ENCODE data around the gene SAMD4A.
"Not testable (repeated sequence)": the region's sequence is repeated elsewhere in the genome, so short reads cannot be mapped to it uniquely, and the experiment has no call there.

The SAMD4A gene

DNA sequence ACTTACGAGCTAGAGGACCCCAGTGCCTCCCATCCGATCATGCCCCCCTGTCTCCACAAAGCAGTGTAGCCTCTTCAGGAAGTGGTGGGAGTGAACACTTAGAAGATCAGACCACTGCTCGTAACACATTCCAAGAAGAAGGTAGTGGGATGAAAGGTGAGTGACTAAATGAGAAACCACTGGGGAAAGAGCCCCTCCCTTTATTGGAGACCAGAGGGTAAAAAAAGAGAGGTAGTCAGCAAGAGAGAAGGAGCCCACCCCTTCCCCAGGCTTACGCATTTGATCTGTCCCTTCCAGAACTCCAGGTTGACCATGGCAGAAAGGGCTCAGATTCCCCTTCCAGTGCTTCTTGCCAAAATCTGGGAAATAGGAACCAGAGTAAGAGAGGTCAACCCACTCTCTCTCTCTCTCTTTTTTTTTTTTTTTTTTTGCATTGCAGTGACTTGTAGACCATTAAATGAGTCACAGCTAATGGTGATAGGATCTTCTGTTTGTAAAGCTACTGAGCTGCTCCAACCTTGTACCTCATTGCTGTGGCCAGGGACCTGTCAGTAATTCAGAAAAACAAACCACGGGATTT, 170.3 kb downstream of the SAMD4A start:
- DNase-seq: no peak

DNA sequence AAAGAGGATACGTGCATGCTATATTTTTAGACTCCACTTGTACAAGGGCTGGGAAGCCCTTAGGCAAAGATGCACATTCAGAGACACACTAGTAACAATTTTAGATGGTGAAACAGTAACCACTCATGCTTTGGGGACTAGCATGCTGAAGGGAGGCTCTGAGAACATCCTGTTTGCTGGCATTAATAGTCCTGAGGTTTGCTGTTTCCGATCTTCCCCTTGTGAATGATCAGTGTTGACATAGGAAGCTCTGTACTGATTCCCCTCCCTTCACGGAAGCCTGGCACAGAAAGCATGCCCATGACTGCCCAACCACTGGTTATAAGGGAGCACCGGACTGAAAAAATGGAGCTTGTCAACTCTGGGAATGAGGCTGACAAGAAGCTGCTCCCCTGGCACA, 171.1 kb downstream of the SAMD4A start:
- DNase-seq: no peak

DNA sequence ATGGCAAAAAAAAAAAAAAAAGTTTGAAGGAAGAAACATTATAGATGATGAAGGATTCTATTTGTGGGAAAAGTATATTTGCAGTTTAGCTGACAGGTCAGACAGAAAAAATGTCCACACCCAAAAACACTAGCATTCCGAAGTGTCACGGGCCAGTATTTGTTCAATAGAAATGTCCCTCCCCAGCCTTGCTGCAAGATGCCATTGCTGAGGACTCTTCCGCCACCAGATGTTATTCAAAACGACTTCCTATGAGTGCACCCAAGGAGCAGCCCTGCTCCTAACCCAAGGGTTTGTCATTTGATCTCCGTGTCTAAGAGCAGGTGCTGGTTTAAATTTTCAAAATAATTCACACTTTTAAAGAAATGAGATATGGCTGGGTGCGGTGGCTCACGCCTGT, 172.6 kb downstream of the SAMD4A start:
- no peak for DNase-seq

DNA sequence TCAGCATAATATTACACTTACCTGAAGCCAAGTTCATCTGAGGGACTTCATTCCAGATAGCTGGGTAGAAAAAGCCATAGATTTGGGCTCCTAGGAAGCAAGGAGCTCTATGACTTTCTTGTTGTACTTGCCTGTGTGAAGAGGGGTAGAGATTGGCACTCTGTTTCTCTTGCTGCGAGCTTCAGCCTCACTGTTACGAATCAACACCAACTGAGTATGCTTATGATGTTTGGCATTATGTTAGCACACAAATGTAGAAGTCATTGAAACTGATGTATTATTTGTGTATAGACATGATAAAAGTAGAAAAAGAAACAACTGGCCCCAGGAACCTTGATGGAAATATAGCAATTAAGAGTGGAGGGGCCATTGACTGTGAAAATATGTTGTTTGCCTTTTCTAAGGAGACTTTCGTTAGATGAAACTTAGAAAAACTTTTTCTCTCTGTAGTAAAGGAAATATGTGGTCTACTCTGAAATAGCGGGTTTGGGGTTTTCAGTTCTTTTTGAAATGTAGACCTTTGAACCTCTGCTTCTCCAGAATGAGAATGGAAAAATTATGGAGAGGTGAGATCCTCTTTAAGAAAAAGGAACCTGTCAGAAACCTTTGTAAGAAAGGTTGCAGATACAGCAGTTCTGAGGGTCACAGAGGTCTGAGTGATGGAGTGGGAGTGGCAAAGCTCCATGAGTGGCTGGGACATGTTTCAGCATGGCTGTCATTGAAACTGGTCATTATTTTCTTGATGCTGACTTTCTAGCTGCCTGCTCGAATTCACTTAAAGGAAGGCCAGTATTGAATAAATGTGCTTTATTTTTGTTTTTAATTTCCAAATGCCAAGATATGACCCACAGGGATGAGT, 175.8 kb downstream of the SAMD4A start:
- no peak for DNase-seq

DNA sequence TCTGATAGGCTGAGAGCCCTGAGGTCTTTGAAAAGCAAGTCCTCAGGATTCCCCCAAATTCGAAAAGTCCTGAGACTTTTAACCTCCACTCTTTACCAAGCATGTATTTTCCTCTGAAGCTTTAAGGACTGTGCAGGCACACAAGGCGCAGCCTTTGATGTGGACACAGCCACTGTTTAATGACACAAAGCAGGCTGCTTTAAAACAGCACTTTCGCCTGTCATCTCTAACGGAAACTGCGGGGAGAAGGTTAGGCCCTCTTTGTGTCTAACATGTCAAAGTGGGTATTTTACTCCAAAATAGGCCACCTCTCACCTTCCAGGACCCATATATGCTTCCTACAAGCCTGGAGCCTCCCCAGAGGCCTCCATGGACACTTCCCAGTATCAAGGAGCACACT, 176.5 kb downstream of the SAMD4A start:
- DNase-seq: no peak

DNA sequence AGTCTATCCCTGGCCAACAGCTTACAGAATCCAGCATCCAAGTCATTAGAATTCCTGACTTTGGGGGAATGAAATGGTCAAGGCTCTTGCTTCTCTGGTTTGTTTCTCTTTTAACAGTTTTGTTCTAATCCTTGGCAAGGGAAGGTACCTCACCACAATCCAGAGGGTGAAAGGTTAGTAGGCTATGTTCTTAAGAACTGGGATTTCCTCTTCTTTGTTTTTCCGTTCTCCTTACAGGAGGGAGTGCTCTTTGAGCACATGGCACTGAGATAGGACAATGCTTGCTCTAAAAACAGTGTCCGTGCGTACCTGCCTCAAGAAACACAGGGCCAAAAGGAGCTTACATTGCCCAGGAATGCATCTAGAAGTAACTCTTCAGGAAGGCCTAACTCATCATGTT, 179.1 kb downstream of the SAMD4A start:
- DNase-seq: no peak

DNA sequence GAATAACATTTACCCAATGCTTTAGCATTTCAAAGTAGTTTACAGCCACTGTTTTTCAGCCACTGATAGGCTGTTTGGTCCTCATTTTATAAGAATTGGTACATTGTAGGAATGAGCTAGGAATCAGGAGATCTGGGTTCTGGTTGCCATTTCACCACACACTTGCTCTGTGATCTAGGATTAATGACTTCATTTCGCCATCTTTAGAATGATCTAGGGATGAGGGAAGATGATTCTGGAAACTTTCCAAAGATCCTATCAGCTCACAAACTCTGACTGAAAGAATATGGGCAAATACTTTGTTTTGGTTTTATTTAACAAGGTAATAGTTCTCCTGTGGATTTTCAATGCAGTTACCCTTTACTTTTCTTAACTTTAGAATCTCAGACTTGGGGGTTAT, 180.7 kb downstream of the SAMD4A start:
- no peak for DNase-seq

DNA sequence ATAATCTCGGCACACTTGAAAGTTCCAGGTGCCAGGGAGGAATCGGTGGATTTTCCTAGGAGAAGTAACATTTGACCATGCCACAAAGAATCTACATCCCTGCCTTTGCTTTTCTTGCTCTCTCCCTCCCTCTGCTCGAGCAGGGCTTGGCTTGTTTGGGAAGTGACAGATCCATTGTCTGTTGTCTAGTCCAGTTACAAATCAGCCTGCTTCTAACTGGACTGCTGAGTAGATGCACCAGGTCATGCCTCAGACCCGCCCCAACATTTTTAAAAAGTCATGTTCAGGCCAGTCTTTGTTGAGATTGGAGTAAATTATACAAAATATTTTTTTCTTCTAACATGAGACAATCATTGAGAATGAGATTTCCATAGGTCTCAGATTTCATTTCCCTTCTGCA, 182.3 kb downstream of the SAMD4A start:
- no peak for DNase-seq

DNA sequence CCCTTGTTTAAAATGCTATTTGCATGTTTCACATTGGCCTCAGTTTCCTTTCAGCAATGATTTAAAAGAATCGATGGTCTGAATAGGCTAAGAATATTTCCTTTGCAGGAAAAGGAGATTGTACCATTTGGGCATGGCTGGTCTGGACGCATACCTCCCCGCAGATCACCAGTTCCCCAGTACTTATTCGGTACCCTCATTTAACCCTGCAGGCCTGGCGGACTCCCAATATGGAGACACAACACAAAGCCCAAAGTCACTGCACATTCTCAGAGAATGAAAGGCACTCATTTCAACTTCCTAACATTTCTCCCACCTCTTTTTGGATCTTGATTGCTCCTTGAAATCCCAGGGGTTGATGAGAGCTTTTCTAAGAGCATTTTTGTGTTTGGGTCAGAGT, 182.8 kb downstream of the SAMD4A start:
- no peak for DNase-seq

DNA sequence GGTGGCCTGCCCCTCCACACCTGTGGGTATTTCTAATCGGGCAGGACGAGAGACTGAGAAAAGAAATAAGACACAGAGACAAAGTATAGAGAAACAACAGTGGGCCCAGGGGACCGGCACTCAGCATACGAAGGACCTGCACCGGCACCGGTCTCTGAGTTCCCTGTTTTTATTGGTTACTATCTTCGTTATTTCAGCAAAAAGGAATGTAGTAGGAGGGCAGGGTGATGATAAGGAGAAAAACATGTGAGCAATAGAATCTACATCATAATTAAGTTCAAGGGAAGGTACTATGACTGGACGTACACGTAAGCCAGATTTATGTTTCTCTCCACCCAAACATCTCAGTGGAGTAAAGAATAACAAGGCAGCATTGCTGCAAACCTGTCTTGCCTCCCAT, 185.7 kb downstream of the SAMD4A start:
- not testable (repeated sequence) for DNase-seq

DNA sequence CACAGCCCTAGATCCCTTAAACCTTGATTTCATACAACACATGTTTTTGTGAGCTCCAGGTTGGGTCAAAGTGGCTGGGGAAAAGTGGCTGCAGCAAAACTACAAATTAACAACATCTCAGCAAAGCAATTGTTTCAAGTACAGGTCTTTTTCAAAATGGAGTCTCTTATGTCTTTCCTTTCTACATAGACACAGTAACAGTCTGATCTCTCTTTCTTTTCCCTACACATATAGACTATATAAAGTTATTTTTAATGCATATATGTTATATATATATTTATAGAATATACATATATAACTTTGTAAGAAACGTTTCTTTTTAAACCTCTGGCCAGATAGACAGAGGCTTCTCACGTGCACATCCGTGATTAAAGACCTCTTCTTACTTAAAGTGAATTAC, 186.5 kb downstream of the SAMD4A start:
- not testable (repeated sequence) for DNase-seq

DNA sequence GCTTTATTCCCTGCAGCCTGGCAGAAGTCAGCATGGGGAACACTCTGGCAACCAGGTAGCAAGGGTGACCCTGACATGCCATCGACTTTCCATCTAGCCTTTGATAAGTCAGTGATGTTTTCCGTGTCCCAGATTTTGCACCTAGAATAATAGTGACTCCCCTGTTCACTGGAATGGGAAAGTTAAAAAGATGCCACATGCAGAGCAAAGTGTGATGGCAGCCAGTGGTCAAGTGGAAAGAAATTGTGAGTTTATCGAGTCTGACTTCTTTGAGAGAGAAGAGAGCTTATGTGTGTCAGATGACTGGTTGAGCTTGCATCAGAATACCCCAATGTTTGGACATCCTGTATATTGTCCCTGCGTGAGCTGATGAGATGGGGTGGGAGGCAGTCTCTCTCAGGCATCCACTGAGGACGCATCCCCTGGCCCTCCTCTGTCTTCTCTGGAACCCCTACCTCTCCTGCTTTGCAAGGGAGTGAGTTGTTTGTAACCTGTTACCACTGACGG, 187.2 kb downstream of the SAMD4A start:
- DNase-seq: no peak

DNA sequence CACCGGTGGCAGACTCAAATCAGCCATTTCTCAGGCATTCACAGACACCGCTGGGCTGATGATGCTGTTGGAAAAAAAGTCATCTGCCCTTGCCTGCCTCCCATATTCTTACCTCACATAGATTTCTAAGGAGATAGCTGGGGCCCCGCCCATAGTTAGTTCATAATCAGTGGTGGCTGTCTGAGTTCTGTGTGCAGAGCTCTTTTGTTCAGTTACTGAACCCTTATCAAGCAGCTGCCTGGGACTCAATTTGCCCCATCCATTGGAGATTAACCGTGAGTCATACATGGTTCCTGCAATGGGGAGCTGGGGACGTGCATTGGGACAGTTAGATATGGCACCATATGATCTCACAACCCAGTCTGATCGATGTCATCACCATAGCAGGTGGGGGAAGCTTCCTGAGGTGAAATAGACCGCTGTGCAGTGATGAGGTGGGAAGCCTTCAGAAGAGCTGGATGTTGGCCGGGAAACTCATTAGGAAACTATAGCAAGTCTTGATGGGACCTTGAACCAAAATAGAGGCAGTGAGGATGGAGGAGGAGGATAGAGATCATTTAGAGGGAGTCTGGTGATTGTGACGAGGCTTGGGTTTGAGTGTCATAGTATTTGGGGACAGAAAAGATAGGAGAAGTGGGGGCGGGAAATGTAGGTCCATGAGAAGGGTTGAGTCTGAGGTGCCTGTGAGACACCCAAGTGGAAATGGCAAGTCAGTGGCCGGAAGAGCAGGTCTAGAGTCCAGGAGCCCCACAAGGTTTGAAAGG, 187.9 kb downstream of the SAMD4A start:
- no peak for DNase-seq

DNA sequence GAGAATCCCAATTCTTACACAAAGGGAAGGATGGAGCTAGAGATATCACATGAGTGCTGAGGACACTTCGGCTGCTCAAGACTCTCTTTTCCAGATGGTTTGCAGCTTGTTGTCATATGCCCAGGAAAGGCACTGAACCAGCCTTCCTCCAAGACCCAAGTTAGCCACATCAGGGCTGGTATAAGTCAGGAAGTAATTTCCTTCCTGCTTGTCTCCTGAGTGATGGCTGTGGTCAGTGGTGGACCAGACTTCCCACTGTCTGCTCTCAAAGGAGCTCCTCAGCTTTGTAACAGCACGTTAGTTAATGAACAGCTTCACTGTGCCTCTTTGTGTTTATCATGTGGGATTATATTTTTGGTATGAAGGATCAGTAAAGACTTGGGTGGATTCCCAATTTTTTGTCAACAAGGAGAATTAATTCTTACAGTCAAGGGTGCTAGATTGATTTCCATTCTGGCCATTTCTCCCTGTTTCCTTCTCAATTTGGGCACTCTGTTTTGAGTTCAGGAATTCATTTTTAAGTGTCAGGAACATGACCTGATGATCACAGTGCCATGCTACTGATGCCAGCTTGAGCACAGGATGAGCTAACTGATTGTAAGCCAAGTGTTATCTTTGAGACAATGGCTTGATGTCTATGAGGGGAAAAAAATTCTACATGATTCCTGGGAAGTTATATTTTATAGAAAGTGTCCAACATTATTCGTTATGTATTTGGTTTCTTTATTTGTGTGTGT, 189.9 kb downstream of the SAMD4A start:
- DNase-seq: no peak

DNA sequence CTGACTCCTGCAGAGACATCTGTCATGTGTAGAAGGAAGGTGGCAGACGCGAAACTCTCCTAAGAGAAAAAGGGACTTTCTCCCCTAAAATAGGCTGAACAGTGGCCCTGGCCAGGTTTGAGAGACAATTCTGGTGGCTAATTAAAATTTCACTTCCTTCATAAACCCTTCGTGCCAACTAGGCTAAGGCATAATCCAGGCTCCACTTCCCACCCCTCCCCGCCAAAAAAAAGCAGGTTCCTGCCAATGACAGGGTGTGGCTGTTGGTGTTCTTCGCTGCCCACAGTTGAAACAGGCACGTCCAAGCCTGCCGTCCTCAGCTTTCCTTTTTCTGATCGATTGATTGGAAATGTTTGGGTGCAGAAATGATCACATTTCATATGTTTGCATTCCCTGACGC, 191.1 kb downstream of the SAMD4A start:
- DNase-seq: no peak

DNA sequence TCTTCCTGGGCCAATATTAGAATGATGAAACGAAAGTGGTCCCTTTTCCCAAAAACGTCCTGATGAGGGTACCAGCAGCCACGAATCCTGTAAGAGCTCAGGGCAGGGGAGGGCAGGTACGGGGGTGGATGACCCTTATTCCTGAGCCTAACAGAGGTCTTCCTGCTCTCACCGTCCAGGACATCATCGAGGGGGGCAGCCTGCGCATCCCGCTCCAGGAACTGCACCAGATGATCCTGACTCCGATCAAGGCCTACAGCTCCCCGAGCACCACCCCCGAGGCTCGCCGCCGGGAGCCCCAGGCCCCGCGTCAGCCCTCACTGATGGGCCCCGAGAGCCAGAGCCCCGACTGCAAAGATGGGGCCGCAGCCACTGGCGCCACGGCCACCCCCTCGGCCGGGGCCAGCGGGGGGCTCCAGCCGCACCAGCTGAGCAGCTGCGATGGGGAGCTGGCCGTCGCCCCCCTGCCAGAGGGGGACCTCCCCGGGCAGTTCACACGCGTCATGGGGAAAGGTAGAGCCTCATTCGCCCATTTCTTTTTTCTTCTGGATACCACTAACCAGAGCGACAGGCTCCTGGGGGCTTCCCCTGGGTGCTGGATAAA, 193.2 kb downstream of the SAMD4A start:
- no peak for DNase-seq

DNA sequence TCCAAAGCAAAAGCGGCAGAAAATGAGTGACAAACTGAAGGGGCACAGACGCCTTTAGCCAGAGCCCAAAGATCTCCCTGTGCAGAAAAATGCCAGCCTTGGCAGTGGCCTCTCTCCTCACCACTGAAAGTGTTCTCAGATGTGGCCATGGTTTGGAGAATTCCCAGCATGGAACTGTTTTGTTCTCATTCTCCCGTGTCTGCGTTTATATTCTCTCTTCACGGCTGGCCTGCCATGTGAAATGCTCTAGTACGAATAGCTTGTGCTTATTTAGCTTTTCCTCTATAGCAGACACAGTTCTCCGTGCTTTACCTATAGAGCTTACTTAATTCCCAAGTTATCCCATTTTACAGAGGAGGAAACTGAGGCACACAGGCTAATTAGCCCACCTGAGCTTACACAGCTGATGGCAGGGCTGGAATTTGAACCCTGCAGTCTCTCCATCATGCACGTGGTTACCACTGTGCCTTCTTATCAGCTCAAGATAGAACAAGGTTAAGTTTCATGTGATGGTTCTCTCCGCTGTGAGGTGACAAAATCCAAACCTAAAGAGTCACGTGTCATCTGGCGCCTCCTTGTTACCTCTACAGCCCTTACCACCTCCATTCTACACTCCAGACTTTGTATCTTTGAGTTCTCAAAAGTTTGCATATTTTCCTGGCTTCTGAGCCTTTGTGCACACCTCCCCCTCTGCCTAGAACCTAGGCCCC, 194.1 kb downstream of the SAMD4A start:
- no peak for DNase-seq

DNA sequence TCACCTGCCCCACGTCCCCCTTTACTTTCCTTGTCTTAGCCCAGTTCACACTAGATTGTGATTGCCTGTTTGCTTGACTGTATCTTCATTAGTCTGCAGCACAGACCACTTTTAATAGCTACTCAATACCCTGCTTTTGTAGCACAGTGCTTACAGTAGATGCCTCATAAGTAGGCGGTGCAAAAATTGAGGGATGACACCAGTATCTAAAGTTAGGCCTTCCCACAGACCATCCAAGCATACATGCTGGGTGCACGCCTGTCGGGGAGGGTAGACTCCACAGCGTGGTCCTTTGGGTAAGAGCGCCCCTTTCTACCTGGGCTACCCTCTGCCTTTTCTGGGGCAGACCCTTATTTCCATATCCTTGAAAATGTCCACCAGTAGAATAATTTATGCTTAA, 194.9 kb downstream of the SAMD4A start:
- DNase-seq: no peak

DNA sequence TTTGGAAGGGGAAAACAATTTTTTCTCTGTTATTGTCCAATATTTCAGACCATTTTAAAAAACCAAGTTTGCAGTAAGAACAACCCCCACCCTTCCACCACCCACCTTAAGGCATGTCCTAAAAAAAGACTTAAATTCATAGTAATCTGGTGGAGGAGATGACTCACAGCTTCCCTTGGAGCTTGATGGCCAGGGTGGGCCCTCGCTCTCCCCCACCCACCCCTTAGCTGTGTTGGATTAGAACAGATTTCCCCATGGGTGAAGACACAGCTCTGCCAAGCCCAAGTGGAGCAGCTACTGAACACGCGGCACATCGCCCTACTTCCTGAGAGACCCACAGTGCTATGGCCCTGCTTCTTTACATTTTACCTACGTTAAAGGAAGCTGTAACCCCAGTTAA, 195.4 kb downstream of the SAMD4A start:
- DNase-seq: no peak

DNA sequence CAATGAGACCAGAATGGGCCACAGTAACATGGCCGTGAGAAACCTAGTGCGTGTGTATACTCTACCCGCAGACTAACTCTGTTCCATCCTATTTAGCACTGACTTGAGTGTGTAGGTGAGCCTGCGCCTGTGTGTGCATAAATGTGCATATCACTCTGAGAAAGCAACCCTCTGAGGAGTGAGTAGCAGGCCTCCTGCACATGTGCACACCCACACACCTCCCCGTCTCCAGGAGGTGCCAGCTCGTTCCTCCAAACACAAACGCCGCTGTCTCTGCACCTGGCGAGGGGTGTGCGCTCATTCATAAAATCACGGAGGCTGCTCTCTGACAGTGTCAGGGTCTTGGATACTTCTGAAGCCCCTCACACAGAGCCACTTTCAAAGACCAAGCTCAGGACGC, 196.8 kb downstream of the SAMD4A start:
- DNase-seq: no peak

DNA sequence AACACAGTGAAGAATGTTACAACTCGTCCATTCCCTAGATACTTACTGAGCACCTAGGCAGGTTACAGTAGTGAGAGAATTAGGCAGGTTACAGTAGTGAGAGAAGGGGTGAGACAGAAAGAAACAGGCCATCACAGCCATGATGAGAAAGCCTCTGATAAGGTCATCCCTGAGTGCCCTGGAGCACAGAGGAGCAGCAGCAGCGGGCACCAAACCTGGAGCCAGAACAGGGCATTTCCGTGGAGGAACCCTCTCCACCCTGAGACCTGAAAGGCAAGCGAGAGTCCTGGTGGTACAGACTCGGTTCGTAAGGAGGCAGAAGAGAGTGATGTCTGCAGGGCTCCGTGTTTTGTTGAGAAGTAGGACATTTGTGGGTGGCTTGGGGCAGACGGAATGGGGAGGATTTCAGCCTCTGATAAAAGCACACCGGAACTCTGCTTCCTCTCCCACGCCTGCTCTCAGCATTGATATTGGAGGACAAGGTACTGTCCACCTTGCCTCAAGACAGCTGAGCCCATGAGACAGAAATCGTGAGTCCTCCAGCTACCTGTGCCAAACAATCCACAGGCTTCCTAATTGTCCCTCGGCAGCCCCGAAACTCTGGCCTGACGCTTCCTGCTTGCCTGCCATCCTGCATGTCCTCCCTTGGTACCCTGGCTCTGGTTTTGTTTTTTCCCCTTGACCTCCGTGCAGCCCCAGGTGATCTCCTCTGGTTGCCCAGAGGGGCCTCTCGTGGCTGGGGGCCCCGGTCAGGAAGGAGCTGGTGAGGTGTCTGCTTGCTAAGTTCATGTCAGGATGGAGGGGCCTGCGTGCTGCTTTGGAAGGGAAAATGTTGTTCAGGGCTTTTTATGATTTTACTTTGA, 199.6 kb downstream of the SAMD4A start:
- no peak for DNase-seq
